Globus pallidus (tissue), 1 donor: ENCODE results near the gene IQGAP1.
"Not testable (repeated sequence)": the region's sequence is repeated elsewhere in the genome, so short reads cannot be mapped to it uniquely, and the experiment has no call there.

ENCODE experiments used
- DNase-seq: peaks from one replicate; pipeline ENCODE4 v3.0.0-alpha.2; 2015; ENCODE audit warnings: low spot score

IQGAP1 gene

DNA sequence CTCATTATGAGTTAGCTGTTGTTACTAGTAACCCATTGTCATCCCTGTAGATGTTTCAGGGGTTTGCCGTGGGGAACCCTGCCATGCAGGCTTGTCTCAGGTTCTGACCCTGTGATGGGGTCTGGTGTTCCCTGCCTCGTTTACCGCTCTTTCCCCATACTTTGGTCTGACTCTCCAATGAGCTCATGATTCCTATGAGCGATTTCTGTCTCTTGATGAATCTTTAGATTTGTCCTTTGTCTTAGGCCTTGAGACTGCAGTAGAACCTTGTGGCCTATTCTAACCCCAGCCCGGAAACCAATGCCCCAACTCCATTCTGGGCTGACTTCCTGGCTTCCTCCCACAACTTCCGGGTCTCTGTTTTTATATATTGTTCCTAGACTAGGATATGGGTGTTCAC is 11.3 kb upstream of the IQGAP1 start:
- no peak for DNase-seq

DNA sequence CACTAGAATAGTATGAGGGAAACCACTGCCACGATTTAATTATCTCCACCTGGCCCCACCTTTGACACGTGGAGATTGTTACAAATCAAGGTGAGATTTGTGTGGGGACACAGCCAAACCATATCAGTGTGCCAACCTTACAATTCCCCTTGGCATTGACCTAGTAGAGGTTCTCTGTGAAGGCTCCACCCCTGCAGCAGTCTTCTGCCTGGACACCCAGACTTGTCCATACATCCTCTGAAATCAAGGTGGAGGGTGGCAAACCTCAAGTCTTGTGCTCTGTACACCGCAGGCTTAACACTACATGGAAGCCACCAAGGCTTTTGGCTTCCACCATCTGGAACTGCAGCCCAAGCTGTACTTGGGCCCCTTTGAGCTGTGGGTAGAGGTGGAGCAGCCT is 8.8 kb upstream of the IQGAP1 start:
- DNase-seq, result no peak

DNA sequence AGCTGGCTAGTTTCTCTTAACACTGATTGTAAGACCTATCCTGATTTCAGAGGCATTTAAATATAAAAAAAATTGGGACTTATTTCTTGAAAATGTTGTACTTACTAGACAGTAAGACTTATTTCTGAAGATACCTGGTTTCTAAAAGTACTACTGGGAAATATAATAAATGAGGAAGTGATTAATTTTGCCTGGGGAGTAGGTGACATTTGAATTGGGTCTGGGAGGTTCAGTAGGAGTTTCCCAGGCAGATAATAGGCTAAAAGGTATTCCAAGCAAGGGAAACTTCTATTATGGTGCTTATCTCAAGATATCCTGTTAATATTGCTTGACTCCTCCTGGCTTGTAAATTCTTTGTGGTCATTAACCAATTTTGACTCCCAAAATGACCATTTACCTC is 6.5 kb upstream of the IQGAP1 start:
- no peak for DNase-seq

DNA sequence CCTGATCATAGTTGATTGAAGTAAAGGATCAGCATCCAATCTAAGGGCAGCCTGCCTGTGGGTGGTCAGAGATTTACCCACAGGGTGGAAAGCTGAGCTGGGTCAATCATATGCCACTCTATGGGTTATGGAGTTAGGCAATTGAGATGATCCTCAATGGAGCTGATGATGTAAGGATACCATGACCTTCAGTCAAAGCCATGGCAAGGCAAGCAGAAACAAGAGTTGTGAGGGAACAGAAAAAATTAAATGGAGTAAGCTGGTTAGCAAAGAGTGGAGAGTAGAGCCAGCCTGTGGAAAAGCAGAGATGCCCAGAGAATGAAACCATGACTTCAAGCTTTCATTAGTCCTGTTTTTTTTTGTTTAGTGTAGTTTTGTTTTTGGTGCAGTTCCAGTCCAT is 5.7 kb upstream of the IQGAP1 start:
- DNase-seq, result no peak

DNA sequence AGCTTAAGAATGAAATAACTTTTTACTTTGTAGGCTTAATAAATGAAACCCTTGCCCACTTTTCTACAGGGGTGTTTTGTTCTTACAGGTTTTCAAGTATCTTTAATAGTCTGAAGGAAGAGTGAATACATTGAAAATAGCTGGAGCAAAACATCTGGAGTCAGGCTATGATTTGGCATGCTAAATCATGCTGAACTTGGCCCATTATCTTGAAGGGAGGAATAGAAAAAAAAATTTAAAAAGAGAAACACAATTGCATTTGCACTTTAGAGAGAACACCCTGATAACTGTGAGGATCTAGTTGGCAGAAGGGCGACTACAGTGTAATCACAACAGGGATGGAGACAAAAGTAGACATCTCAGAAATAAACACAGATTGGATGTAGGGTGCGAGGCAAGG is 1.8 kb upstream of the IQGAP1 start:
- no peak for DNase-seq

DNA sequence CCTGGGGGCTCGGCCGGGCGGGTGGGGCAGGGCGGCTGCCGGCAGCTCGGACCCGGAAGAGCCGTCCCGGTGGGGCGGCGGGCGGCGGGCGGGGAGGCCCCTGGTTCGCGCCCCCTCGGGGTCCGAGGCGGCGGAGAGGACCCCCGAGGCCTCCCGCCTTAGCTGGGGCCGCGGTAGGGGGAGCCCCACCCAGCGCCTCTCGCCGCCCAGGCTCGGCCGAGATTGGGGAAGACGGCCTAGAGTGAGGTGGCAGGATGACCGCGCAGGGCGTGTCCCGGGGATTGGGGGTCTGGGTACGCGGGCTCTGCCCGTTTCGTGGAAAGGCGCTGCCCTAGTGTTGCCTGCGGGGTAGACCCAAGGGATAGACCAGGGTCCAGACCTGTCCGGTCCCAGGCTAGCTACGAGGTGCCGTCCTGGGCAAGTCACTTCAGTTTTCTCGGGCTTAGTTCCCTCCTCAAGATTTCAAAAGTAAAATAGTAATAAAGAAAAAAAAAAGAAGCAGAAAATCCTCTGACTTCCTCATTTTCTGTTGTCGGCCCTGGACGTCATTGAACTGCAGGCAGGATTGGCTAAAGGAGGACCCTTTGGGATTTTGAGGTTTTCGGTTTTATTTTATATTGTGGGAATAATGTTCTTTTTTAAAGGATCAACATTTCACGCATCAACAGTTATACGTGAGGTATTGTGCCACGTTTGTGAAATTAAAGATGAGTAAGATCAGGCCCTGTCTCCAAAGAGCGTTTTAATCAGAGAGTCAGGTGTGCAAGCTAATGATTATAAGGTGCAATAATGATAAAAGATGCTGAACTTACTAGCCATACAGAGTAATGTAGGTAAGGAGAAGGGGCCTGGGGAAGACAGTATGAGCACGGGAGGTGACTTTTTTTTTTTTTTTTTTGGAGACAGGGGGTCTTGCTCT is 679 bp downstream of the IQGAP1 start:
- DNase-seq, result no peak

DNA sequence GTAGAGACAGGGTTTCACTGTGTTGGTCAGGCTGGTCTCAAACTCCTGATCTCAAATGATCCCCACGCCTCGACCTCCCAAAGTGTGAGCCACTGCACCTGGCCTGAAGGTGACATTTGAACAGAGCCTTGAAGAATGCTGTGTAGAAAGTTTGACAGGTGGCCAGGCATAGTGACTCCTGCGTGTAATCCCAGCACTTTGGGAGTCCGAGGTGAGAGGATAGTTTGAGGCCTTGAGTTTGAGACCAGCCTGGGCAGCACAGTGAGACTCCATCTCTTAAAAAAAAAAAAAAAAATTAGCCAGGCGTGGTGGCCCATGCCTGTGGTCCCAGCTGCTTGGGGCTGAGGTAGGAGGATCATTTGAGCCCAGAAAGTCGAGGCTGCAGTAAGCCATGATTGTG is 1.5 kb downstream of the IQGAP1 start:
- no peak for DNase-seq

DNA sequence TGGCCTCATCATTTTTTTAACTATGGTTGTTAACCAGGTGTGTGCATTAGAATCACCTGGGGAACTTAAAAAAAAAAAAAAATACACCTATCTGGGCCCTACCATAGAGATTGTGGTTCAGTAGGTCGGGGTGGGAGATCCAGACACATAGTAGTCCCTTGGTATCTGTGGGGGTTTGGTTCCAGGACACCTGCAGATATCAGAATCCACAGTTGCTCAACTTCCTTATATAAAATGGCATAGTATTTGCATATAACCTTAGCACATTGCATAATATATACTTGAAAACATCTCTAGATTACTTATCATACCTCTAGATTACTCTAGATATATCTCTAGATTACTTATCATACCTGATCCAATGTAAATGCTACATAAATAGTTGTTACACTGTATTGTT is 5.0 kb downstream of the IQGAP1 start:
- no peak for DNase-seq

DNA sequence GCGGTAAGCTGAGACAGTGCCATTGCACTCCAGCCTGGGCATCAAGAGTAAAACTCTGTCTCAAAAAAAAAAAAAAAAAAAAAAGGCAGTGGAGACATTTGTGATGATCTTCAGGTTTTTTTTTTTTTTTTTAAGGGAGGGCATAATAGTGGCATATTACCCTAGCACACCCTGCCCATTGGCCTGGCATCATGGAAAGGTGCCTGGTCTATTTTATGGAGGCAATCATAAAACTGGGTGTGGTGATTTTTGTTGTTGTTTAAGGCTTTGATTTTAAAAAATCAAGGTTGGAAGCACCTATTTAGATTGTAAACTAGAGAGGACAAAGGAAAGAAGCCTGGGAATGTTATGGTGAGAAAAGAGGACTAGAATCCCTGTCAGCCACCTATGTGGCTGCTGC is 6.0 kb downstream of the IQGAP1 start:
- no peak for DNase-seq

DNA sequence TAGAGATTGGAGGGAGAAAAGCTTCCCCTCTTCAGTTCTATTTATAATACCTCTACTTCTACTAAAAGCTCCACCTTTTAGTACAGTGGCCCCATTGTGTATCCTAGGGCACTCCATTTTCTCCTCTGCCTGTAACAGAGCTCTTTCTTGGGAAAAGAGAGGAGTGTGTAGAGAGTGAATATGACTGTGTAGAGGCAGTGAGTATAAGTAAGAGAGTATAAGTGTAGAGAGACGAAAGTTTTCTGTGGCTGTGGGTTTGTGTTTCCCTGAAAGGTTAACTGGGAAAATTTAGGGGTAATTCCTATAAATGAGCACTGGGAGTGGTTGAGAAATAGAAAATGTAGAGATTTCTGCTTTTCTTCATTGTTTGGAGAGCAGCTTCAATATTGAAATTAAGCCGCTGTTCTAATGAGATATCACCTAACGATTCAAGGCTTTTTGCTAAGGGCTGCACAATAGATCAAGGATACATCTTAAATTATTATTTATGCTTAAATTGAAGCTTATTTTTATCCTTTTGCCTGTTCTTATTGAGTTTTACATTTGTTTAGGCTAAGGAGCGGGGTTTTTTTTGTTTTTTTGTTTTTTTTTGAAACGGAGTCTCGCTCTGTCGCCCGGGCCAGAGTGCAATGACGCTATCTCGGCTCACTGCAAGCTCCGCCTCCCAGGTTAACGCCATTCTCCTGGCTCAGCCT is 6.9 kb downstream of the IQGAP1 start:
- DNase-seq, result no peak

DNA sequence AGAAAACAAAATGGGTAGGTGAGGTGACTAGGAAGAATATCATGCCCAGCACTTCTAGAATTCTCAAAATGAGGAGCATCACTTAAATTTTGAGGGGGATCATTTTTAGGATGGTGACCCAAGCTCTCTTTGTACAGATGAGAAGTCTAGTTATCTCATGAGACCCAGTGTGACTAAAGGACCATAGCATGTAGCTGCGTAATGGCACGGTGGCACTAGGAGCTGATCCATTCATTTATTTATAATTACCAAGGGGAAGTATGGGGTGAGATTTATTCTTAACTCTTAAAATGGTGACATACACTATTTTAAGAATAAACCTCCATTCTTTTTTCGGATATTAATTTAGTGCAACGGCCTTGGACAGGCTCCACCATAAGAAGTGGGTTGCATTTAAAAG is 8.3 kb downstream of the IQGAP1 start:
- DNase-seq, result no peak

DNA sequence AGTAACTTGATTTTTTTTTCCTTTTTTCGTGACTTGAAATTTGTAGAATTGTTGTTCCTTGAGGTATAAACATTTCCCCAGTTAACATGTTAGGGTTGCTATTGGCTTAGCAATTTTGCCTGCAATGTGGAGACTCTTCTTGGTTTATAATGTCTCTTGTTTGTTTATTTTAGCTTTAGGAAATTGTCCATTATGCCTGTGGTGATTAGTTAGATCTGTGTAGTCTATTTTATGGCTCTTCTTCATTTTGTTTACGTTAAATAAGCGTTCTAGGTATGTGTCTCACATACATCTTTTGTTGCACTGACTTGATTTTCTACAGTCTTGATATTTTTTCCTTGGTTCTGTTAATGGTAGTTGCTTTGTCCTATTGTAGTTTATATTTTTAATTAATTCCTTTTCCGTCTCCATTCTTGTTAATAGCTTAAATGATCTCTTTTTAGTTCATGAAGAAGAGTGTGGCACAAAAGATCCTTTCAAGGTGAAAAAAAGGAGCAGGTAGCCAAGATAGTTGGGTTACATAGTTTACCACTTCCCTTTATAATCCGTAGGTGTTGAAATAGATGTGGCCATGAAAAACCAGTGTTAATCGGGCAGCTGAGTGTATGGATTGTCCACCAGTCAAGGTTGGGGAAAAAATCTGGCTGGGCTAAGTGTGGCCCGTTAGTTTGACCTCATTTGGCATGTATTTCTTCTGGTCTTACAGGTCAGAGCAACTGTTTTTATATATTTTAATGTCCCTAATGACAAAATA is 12.1 kb downstream of the IQGAP1 start:
- no peak for DNase-seq

DNA sequence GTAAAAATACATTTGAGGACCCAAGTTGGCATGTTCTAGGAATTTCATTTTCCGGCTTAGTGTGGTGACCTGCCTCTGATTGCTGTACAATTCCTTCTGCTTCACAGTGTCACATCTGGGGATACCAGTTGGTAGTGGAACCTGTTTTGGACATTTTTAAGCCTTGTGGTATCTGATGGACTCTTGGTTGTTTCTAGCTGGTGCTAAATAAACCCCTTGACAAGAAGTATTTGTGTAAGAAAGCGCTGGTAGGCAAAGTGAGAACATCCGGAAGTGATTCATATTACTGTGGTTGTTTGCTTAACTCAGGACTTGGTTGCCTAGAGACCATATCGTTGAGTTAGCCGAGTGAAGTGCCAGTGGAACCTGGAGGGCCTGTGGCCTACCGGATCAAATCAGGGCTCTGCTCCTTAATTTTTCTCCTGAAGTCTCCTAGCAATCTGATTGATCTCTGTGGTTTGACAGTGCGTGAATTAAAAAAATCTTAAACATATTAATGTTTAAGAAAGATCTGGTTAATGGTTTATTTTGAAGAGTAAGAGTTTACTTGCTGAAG is 12.8 kb downstream of the IQGAP1 start:
- DNase-seq, result no peak

DNA sequence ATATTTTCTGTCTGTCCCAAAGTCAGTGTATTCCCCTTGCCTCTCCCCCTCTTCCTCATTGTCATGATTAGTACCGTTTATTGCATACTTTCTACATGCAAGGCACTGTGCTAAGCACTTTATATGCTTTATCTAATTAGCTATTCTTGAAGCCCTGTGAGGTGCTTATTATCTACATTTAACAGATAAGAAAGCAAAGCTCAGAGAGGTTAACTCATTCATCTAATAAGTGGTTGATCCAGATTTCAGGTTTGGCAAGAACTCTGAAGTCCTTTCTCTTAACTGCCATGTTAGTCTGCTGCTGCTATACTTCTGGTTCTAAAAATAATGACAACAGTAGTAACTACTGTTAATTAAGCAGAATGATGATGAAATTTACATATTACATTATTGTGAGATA is 13.5 kb downstream of the IQGAP1 start:
- DNase-seq, result no peak

DNA sequence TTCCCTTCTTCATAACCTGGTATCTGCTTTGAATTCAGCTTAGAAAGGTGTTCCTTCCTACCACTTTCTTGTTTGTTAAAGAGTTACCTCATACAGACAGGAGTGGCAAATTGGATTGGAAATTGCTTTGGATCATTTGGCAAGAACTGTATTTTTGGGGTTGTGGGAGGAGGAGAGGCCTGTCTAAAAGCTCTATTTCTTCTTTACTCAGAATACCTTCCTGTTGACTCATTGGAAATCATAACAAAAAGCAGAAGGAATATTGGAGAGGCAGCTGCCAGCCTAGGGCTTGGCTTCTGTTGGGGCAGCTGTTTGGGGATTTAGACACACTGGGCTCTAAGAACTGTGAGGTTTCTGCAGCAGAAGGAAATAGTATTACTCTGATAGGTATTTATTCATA is 14.2 kb downstream of the IQGAP1 start:
- no peak for DNase-seq

DNA sequence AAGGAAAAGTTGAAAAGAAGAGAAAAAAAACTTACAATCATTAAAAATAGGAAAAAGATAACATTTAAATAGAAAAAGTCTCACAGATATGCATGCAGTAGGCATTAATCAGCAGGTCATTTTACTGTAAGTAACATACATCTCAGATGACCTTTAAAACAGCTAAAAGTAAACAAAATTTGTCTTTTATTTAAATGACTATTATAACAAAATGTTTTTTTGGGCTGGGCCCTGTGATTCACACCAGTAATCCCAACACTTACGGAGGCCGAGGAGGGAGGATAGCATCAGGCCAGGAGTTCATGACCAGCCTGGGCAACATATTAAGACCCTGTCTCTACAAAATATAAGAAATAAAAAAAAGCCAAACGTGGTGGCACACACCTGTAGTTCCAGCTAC is 14.7 kb downstream of the IQGAP1 start:
- no peak for DNase-seq

DNA sequence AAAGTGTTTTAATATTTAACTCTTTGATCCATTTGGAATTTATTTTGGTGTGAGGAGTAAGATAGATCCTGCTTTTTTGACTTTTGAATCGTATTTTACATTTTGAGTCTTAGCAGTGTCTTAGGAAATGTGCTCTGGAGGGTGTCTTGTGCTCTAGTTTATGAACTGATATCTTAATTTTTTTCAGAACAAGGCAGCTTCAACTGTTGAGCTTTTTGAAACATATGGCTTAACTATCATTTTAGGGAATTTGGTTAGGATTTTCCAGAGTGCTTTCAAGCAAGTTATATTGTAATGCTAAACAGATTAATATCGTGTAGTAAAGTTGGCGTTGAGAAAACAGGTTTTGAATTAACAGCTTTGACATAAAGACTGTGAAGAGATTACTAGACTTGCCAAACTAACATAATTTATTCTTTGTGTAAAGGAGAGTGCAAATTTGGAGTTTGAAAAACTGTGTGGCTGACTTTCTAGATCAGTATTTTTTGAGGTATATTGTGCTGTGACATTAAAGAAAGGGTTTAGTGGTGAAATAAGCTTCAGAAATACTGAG is 17.1 kb downstream of the IQGAP1 start:
- no peak for DNase-seq

DNA sequence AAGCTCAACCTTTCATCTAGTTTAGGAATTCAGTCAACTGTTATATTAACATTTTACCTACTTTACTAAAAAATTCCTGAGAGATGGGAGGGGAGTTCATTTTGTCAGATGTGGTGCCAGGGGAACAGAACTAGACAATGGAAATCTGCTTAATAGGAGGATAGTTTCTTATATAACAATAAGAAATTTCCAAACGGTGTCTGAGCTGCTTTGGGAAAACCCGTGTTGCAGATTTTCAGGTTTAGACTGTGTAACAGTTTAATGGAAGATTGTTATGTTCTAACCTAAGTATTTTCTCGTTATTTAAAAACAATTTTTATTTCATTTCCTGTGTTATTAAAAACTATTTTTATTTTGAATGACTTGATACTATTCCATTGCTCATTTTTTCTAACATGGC is 19.3 kb downstream of the IQGAP1 start:
- no peak for DNase-seq

DNA sequence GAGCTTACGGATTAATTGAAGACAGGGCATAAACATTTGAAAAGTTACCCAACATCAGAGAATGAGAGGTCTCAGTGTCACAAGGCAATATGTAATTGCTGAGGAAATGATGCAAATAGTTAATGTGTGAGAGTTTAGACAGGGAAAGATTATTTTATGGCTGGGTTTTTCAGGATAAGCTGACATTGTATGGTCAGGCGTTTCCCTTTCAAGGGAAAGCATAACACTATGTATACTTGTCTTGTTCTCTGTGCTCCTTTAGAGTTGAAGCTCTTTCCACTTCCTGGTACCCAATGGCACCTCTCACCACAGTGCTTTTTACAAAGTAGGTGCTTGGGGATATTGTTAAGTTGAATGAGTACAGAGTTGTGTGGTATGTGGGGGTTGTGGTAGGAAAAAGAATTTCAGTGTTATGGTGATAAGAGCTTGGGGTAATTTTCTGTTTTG is 19.9 kb downstream of the IQGAP1 start:
- no peak for DNase-seq

DNA sequence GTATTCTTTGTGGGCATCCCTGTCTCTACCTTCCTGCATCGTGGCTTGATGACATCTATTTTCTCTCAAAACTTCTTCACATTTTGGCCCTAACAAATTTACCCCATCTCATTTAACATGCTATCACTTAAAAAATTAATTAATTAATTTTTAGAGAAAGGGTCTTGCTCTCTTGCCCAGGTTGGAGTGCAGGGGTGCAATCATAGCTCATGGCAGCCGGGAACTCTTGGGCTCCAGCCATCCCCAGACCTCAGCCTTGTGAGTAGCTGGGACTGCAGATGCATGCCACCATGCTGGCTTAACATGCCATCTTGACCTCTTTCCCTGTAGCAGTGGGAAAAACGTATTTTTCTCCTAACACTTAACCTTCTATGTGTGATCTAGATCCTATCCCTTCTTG is 20.6 kb downstream of the IQGAP1 start:
- DNase-seq, result no peak

DNA sequence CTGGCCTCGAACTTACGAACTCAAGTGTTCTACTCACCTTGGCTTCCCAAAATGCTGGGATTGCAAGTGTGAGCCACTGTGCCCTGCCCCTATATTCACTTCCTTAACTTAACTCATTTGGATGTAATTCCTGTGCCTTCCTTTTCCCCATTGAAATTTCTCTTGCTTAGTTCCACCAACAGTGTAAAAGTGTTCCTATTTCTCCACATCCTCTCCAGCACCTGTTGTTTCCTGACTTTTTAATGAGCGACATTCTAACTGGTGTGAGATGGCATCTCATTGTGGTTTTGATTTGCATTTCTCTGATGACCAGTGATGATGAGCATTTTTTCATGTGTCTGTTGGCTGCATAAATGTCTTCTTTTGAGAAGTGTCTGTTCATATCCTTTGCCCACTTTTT is 21.5 kb downstream of the IQGAP1 start:
- not testable (repeated sequence) for DNase-seq

DNA sequence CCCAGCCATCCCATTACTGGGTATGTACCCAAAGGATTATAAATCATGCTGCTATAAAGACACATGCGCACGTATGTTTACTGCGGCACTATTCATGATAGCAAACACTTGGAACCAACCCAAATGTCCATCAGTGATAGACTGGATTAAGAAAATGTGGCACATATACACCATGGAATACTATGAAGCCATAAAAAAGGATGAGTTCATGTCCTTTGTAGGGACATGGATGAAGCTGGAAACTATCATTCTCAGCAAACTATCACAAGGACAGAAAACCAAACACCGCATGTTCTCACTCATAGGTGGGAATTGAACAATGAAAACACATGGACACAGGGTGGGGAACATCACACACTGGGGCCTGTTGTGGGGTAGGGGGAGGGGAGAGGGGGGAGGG is 22.3 kb downstream of the IQGAP1 start:
- not testable (repeated sequence) for DNase-seq
